ENCODE measurements around the gene EYS. TPM values are rescaled to one million over a fixed set of nuclear protein-coding genes. Genes with fewer than 3 reads are reported as not detected.

Gene EYS
- total RNA-seq, 1 experiment from 2014 or later, result not detected

DNA sequence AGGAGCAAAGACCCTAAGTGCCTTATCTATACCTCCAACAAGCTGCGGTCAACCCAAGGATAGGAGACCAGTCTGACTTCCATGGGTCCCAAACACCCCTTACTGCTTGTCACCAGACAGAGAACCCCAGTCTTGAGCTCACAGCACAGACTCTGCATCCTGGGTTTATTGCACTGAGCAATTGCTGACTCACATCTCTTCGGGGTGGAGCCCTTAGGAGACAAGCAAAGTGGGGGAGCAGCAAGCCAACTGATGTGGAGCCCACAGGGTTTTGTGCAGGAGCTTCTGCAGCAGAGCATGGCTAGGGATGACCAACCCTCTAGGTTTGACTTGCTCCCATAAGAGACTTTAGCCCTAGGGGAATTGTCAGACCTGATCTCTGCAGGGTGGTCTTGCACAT is 38.6 kb upstream of the EYS start (continued):
- no peak for TF ChIP-seq REST (IDR thresholded peaks at IDR 0.05; ENCODE audit: low read depth)

GRCh38 chr6:65728879-65729479 is 22.0 kb upstream of the EYS start:
- H3K9me2 ChIP-seq (ENCODE audit: insufficient read depth), result no peaks in the 10 kb centered on the region
- RAD21 ChIA-PET (ENCODE audit: low non-redundant PET in 1 of 2, low total read pairs in 2 of 2, uncharacterized antibody in 2 of 2, unreplicated experiment in 2 of 2), result no interaction called here
- no peak for TF ChIP-seq RAD21 (IDR thresholded peaks at IDR 0.05; ENCODE audit: low read depth)
- TF ChIP-seq POLR2AphosphoS5 (IDR thresholded peaks at IDR 0.05; ENCODE audit: low read depth, low read length), result no peak
- TF ChIP-seq ZNF274 (IDR thresholded peaks at IDR 0.05; ENCODE audit: low read depth, low read length), result no peak
- TF ChIP-seq JUND (IDR thresholded peaks at IDR 0.05), result no peak
- TF ChIP-seq POLR2A (IDR thresholded peaks at IDR 0.05; ENCODE audit: borderline replicate concordance, extremely low read depth, insufficient read depth, insufficient read length), result no peak
- H3K79me2 ChIP-seq (ENCODE audit: insufficient read depth, low read length), result no peaks in the 10 kb centered on the region
- no peaks in the 10 kb centered on the region for H4K20me1 ChIP-seq (ENCODE audit: insufficient read depth)
- DNase-seq (ENCODE audit: low read depth, low spot score) (no peak), ATAC-seq (no peak)
- H3K4me3 ChIP-seq (replicated peaks in 1 of 2; ENCODE audit: low read depth in 1 of 2, low read length in 2 of 2), result no peak overlapping the region
- BruUV-seq (replicated peaks), result no TSS peak
- H3K9me3 ChIP-seq (ENCODE audit: control insufficient read depth in 1 of 2, insufficient read depth in 1 of 2, low read depth in 1 of 2, low read length in 2 of 2), result peaks cover 3 to 5% of the 10 kb centered on the region in 2 experiments; a peak in 2 of 4 replicates
- no peaks in the 10 kb centered on the region for H3K36me3 ChIP-seq (ENCODE audit: control insufficient read depth in 1 of 2, insufficient read depth in 2 of 2, low read length in 2 of 2)
- H3K27ac ChIP-seq (ENCODE audit: low read depth, low read length), result no peak overlapping the region
- CTCF ChIA-PET, result no interaction called here
- intact Hi-C loops (cut with micrococcal nuclease), result no loop called here
- no peak overlapping the region for H2AFZ ChIP-seq (ENCODE audit: low read depth, low read length, poor library complexity, severe bottlenecking)
- no peaks in the 10 kb centered on the region for H3K27me3 ChIP-seq (ENCODE audit: insufficient read depth, low read length)
- no peak overlapping the region for H3K4me2 ChIP-seq (ENCODE audit: low read length)
- H3K4me1 ChIP-seq (ENCODE audit: control insufficient read depth in 1 of 2, insufficient read depth in 2 of 2, low read length in 2 of 2), result no peaks in the 10 kb centered on the region
- no peak overlapping the region for H3K9ac ChIP-seq (ENCODE audit: low read length)
- POLR2A ChIA-PET, result no interaction called here
